Stimulated activated CD8-positive, alpha-beta memory T cell treated with anti-CD3 and anti-CD28 coated beads, Interleukin-15, amount 100 ng/mL, for 1 hour (primary cell): ENCODE results near the gene MXRA8.
"Not testable (repeated sequence)": the region's sequence is repeated elsewhere in the genome, so short reads cannot be mapped to it uniquely, and the experiment has no call there.

Experiments
- DNase-seq: peaks from one replicate; pipeline ENCODE4 v3.0.0-alpha.2; 2020; ENCODE audit warnings: low read depth

Gene MXRA8

DNA sequence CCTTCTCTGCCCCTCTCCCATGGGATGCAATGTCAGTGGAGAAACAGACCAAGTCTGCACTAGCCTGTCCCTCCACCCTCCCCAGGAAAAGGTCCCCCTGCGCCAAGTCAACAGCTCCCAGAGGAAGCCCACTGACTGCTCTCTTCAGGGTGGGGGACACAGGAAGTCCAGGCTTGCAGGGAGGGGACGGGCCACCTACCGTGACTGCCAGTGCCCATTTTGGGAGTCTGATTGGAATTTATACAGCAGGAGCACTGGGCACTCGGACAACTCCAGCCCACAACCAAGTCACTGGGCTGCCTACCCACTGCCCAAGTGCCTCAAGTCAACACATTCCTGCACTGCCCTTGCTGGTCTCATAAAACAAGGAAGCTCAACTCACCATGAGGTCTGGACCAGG lies 34.7 kb upstream of the MXRA8 start:
- no peak for DNase-seq

DNA sequence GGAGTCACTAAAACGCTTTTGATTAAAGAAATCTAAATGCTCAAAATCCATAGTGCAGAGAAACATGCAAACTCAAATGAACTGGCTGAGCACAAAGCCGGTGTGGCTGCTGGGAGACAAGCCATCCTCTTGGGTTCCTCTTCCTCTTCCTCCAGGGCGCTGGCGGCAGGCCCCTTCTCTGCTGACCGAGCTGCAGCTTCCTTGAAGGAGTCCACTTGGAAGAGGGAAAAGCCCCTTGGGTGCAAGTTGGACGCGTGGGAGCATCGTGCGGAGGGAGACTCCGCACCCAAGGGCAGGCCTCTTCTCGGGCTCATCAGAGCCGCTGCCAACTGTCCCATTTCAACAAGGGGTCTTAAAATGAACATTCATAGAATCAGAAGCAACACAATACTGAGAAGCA lies 32.9 kb upstream of the MXRA8 start:
- DNase-seq = no peak

DNA sequence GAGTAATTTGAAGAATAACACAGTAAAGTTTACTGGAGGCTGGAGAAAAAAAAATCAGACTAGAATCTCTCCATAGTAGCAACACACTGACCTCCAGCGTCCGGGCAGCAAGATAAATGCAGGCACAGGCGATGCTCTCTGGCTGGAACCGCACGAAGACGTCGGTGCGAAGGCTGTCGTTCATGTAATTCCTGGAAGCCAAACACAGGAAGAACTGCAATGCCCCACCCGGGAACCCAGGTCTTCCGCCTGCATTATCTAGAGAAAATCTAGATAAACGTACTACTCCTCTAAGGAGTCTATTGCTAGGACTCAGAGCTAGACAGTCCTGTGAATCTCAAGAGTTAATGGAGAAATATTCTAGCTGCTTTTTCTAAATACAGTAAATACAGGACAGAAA lies 32.3 kb upstream of the MXRA8 start:
- DNase-seq = no peak

DNA sequence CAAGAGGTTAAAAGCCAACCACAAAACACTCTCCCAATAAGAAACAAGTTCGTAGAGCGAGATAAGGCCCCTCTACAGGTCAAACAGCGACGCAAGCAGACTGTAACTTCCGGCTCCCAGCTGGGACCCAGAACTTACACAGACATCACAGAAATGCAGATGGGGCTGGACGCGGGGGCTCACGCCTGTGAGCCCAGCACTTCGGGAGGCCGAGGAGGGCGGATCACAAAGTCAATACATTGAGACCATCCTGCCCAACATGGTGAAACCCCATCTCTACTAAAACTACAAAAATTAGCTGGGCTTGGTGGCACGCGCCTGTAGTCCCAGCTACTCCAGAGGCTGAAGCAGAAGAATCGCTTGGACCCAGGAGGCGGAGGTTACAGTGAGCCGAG lies 29.7 kb upstream of the MXRA8 start:
- no peak for DNase-seq

DNA sequence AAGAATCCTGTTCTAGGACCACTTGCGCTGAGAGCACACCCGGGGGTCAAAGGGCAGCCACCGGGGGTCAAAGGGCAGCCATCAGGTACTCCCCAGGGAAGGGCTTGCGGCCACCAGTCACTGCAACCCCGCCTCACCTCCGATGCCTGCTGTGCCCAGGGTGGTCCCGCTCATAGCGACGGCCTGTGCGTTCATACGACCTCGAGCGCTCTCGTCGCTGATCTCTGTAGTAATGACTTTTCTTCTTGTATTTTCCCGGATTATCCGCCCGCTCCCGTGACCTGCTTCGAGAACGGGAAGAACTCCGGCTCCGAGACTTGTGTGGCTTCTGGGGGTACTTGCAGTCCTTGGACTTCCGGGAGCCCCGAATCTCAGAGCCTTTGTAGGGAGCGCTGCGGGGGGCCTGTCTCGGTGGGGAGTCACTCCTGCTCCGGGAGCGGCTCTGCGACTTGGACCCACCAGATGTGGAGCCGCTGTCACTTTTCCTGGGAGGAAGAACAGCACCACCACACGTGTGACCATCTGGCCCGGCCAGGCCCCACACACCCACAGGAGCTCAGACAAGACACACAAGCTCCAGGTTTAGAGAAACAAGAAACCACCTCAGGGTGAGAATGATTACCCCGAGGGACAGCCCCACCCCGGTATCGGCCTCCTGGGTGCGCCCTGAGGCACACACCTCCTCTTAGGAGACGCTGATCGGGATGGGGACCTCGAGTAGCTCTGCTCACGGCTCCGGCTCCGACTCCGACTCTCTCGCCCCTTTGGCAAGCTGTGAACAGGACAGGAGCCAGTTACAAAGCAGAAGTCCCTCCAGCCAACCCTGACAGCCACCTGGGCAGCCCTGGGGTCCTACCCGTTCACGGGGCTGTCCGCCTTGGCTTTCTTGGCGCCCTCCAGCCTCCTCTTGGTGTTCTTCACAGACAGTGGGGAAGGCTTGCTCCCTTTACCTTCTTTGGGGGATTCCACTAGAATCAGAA lies 29.0 kb upstream of the MXRA8 start:
- DNase-seq = no peak

DNA sequence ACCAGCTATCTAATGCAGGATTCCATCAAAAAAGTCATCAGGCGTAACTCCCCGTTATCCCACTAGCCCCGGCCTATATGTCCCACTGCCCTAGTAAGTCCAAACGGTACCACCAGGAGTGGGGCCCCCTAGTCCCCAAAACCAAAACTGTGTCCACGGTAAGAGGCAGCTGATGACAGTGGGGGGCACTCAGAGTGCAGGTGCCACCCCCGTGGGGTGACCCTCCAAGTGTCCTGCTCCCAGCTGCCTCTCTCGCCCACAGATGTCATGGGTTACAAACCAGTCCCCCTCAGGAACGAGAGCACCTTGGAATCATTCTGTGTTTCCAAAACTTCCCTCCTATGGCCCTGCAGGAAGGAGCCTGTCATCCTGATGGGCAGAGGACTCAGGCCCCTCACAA lies 27.6 kb upstream of the MXRA8 start:
- no peak for DNase-seq

DNA sequence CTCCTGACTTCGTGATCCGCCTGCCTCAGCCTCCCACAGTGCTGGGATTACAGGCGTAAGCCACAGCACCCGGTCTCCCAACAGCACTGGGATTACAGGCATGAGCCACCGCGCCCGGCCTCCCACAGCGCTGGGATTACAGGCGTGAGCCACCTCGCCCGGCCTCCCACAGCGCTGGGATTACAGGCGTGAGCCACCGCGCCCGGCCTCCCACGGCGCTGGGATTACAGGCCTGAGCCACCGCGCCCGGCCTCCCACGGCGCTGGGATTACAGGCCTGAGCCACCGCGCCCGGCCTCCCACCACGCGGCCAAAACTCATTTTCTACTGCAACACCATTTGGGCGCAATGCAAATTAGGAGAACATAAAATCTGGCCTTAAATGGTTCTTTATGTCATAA lies 27.0 kb upstream of the MXRA8 start:
- DNase-seq = not testable (repeated sequence)

DNA sequence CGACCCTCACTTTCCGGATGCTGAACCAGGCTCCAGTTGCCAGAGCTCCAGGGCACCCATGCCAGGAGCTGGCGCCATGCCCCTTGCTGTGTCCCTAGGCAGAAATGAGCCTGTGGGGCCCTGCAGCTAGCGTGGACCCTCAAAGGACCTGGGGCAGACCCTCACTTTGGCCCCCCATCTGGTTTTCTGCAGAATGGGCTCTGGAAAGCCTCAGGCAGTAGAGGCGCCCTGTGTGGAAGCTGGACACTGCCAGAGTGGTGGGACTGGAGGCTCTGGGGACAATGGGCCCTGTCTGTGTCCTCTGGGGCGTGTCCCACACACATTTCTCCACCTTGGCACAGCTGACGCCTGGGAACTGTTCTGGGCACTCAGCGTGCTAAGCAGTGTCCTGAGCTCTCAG lies 22.9 kb upstream of the MXRA8 start:
- no peak for DNase-seq

DNA sequence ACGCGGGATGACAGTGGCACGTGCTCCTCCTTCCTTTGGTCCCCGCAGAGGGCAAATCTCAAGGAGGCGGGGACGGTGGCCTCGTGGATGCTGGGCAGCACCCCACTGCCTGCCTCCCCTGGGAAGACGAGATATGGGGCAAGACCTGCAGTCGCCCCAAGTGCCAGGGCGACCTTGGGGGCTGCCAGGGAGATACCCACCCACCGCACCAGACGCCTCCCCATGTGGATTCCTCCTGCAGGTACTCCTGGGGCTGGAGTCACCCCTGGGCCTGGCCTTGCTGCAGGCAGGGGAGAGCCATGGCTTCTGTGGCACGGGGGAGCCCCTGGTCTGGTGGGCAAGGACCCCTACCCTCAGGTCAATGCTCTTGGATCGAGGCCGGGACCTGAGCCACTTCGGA lies 22.5 kb upstream of the MXRA8 start:
- DNase-seq = no peak

DNA sequence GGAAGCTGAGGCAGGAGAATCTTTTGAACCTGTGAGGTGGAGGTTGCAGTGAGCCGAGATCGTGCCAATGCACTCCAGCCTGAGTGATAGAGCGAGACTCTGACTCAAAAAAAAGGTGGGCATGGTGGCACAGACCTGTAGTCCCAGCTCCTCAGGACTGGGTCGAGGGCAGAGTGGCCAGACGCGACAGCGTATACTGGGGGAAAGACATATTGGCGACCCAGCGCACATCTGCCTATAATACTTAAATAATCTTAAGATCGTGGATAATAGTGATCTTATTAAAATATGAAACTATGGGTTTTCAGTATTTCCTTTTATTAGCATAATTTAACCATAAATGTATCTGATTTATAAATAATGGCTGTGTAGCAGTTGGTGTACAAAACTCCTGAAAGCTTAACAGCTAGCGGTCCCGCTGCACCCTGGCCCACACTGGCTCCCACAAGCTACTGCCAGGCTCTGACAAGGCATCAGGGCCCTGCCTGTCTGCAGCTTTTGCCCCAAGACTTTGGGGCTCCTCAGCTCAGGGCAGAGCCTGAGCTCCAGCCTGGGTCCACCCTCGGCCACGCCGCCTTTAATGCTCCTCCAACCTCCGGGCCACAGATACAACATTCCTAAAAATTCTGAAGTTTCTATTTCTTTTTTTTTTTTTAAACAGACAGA lies 19.3 kb upstream of the MXRA8 start:
- no peak for DNase-seq

DNA sequence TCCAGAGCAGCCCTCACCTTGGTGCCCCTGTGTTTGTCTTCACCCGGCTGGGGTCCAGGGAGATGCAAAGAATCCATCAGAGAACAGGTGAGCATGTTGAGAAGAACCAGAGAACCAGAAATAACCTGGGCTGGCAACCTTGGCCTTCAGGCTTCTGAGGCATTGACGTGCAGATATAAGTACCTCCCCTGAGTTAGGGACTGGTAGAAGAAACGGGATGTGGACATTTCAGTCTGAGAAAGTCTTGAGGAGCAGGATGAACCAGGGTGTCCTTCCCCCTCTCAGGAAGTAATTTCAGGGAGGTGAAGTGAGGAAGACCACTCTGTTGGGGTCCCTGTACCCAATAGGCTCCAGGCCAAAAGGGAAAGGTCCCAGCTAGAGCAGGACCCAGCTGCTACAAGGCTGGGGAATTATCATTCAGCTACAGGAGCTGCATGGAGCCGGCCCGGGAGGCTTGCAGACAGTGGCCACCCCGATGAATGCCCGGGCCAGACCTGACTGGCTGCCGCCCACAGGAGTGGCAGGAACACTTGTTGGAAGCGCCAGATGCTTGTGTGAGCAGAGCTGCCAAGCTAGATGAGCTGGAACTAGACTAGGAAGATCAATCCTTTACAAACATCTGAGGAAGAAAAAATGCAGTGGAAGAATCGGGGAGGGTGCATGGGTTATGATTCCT lies 18.3 kb upstream of the MXRA8 start:
- no peak for DNase-seq

DNA sequence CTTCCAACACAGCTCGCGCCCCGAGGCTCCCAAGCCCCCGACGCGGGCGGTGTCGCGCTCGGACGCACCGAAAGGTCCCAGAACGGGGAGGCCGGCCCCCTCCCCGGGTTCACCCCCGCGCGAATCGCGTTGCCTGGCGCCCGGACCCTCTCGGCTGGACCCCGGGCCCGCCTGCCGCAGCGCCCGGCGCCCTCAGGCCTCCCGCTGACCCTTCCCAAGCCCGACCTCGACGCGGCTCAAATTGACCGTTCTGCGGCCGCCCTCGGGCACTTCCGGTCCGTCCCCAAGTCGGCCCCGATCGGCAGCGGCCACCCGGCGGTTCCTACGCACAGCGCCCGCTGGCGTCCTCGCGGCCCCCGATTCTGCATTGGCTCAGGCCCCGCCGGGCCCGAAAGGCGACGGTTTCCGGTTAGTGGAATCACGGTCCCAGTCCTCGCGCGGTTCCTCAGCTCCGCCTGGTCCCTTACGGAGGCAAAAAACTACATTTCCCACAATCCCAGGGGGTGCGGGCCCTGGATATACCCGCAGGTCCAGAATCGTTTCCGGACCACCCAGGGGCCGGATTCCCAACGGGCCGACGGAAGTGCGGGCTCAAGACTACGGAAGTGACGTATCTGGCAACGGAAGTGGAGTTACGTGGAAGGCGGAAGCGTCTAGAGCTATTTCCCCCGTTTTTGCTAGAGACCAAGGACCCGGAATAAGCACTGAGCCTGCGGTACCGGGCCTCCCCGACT lies 16.7 kb upstream of the MXRA8 start, which contains the start of gene AURKAIP1:
AURKAIP1 (minus strand) TSS at position 279 of the 734 bp plus-strand sequence. CDS start 451 bp downstream, outside the sequence.
- DNase-seq = peak; percentile 84

DNA sequence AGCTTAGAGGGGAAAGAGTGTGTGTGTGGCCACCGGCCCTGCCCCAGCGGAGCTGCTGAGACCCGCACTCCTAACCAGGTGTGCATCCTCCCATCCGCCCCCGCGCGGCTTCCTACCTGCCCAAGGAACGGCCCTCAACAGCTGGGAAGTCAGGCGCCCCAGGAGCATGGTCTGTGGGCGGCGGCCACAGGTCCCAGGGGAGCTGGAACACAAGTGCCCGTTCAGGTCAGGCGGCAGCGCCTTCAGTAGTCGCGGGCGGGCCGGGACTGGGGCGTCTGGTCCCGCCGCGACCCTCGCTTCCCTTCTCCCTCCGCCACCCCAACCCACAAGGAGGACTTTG lies 16.2 kb upstream of the MXRA8 start:
- DNase-seq = no peak

DNA sequence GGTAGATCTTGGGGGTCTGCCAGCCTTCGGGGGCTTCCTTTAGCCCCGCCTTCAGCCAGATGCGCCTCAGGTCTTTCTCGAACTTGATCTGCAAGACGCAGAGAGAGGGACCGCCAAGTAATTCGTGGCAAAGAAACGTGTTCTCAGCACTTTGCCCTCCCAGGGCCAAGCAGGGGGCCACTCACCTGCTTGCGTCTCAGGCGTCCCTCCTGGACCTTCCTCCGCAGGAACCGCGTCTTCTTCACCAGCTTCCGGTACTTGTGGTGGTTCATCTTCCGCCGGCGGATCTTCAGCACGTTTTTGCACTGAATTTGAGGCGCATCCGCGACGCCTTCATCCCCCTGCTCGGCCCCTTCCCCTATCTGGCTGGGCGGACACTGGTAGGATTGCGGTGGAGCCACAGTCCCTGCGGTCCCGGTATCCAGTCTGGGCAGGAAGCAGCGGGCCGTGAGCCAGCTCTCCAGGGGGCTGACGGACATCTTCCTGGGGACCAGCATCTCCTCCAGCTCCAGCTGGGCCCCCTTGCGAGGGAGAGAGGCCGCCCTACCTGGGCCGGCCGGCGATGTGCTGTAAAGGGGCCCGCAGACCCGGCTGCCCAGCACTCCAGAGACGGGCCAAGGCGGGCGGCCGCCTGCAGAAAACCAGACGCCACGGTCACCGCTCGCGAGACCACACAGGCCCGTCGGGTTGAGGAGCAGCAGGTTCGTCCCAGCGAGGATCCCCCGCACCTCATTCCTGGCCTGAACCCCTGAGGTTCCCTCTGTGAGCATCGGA lies 15.6 kb upstream of the MXRA8 start:
- no peak for DNase-seq

DNA sequence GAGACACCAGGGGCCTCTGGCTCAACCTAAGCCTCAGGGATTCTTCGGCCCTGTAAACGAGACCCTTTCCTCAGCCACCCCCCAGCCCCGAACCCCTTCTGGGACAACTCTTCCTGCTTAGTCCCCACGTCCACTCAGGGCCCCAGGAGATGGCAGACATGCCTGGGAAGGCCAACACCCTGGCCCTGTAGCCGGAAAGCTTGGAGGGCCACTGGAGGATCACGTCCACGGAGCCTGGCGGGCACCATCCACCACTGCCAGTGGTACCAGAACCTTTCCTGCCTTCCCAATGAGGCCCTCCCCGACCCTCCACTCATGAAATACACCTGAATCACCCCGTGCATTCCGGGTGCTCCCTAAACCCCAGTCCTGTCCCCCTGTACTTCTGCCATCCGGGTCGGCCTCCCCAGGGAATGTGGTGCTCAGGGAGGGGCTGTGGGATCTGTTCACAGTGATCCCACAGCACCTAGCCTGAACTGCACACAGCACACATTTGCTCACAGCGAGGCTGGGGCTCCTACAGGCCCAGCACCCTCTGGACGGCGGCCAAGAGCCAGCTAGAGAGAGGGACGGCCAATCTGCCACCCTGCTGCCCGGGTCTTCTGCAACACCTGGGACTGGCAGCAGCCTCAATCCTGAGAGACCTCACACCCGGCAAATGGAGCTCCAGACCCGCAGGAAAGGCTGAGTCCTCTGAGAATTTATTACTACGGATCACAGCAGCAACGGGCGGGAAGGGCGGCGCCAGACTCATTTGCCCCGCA lies 14.9 kb upstream of the MXRA8 start:
- DNase-seq = no peak

DNA sequence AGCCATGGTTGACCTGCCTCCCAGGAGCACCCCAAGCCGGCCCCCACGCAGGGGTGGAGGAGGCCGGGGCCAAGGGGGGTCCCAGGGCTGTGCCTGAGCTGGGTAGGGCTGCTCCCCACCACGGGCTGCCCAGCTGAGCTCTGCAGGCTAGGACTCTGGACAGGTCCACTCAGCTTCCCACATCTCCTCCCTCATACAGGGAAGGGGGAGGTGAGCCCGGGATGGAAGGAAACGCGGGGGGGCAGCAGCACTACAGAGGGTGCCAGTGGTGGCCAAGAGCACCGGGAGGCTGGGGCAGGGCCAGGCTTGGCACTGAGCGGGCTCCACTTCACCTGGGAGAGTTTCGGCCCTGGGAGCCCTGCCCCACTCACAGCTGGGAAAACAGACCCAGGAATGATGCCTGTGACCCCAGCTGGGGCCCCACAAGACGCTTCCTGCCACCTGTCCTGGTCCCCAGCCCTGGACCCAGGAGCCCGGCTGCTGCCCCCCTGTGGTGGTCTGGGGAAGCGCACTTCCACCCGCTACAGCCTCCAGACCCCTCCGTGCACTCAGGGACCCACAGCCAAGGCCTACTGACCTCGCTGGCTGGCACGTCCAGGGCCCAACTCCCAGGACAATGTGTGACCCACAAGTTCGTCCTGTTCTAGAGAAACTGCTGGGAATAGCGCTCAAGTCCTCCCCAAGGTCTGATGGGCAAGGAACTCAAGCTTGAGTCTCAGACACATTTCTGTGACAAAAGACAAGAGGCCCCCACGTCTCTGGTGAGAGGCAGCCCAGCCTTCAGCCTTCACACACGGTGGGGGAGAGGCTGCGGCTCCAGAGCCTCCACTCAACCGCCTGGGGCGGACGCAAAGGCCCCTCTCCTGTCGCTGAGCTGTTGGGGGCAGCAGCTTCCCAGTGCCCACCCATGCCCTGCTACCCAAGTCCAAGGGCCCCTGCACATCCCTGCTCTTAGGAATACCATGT lies 13.7 kb upstream of the MXRA8 start:
- DNase-seq = peak; percentile 67

DNA sequence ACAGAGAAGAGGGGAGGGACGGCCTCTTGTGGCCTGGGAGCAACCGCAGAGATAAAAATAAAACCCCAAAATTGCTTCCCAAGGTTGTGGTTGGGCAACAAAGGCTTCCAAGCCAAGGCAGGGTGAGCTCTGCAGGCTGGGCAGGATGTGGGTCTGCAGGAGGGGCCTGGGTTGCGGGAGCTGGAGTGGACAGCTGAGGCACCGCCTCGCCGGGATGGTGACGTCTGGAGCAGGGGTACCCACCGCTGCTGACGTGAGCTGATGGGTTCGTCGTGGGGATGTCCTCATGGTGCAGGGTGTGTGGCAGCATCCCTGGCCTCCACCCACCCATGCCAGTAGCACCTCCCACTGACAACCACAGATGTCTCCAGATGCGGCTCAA lies 13.0 kb upstream of the MXRA8 start:
- DNase-seq = no peak

DNA sequence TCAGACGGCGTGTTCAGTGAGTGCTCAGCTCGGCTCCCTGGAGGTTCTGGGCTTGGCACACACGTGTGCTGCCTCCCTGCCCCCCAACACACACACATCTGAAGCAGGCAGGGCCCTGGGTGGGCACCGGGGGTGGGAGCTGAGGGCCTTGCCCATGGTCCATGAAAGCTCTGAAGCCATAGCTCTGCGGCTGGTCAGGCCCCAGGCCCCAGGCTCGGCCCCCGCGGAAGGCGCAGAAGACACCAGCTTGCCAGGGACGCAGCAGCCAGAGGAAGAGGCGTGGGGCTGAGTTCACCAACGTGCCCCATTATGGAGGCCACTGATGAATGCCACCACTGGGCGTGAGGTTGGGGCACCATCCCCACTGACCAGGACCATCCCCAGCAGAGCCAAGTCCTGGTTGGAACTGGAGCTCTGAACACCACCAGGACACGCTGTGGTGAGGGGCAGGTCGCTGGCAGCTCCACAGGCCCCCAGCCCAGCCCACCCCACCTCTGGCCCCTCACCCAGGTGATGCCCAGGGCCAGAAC lies 12.5 kb upstream of the MXRA8 start:
- DNase-seq = no peak

DNA sequence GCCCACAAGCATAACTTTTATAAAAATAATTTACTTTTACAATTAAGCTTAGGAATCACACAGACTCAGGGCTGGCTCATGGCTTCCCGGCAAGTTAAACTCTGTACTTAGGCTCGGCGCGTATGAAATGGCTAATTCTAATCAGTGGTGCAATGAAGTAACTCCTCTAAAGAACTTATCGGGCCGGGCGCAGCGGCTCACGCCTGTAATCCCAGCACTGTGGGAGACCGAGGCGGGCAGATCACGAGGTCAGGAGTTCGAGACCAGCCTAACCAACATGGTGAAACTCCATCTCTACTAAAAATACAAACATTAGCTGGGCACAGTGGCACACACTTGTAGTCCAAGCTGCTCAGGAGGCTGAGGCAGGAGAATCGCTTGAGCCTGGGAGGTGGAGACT lies 11.7 kb upstream of the MXRA8 start:
- not testable (repeated sequence) for DNase-seq
